CD4-positive, alpha-beta T cell treated with Interleukin-21 for 1 hour (primary cell): Measurements from ENCODE around the gene ATXN2.

Experiments
- DNase-seq: peaks from one replicate; pipeline ENCODE4 v3.0.0-alpha.2; 2020

Gene ATXN2

GRCh38 chr12:111448846-111449790, 150.0 kb downstream of the ATXN2 start:
- no peak for DNase-seq

- no peak for DNase-seq
These were observed 150.8 kb downstream of the ATXN2 start for GRCh38 chr12:111448266-111448830.

- no peak for DNase-seq
These were observed 151.4 kb downstream of the ATXN2 start for GRCh38 chr12:111447571-111448265.

GRCh38 chr12:111446631-111447570, 152.2 kb downstream of the ATXN2 start:
- DNase-seq = no peak

- DNase-seq = no peak
These were observed 153.2 kb downstream of the ATXN2 start for GRCh38 chr12:111445726-111446581.

- peak; percentile 89 for DNase-seq
These were observed 154.0 kb downstream of the ATXN2 start for GRCh38 chr12:111444925-111445725.

- DNase-seq = peak; percentile 48
These were observed 154.7 kb downstream of the ATXN2 start for GRCh38 chr12:111444314-111444924.

- no peak for DNase-seq
These were observed 155.5 kb downstream of the ATXN2 start for GRCh38 chr12:111443586-111443985.

- DNase-seq = no peak
These were observed 156.0 kb downstream of the ATXN2 start for GRCh38 chr12:111443086-111443485.

- no peak for DNase-seq
These were observed 156.6 kb downstream of the ATXN2 start for GRCh38 chr12:111442301-111443045.

- no peak for DNase-seq
These were observed 157.8 kb downstream of the ATXN2 start for GRCh38 chr12:111441107-111441928.

GRCh38 chr12:111440631-111441030, 158.5 kb downstream of the ATXN2 start:
- DNase-seq = no peak

GRCh38 chr12:111440152-111440551, 159.0 kb downstream of the ATXN2 start:
- DNase-seq = no peak

- DNase-seq = no peak
These were observed 159.4 kb downstream of the ATXN2 start for GRCh38 chr12:111439657-111440151.

GRCh38 chr12:111438481-111438880, 160.6 kb downstream of the ATXN2 start:
- peak; percentile 61 for DNase-seq

GRCh38 chr12:111437816-111438454, 161.2 kb downstream of the ATXN2 start:
- no peak for DNase-seq

- no peak for DNase-seq
These were observed 162.3 kb downstream of the ATXN2 start for GRCh38 chr12:111436811-111437210.

- DNase-seq = no peak
These were observed 162.8 kb downstream of the ATXN2 start for GRCh38 chr12:111436266-111436665.
